ENCODE results near the gene TTC19.
"Not testable (repeated sequence)": the region's sequence is repeated elsewhere in the genome, so short reads cannot be mapped to it uniquely, and the experiment has no call there.

The TTC19 gene

GRCh38 chr17:16033729-16034349 lies 34.2 kb downstream of the TTC19 start:
- Histone ChIP-seq H3K36me3 (ENCODE audit: control insufficient read depth, insufficient read depth, low read length) (peaks cover 84% of the 10 kb centered on the region), H3K4me3 (ENCODE audit: extremely low read depth, insufficient read depth, low read length, poor library complexity, severe bottlenecking) (no peak overlapping the region), H3K4me1 (ENCODE audit: control insufficient read depth, insufficient read depth, low read length, poor library complexity, severe bottlenecking) (peaks cover 29% of the 10 kb centered on the region), H3K27ac (ENCODE audit: low read depth, low read length, severe bottlenecking) (no peak overlapping the region), H3K9me3 (ENCODE audit: control insufficient read depth, low read length) (peaks cover 10% of the 10 kb centered on the region)
- WGBS, 2 experiments (ENCODE audit: insufficient coverage in 2 of 2), result 92 to 100% methylated on average over 2 to 4 of the region's 7 CpGs

DNA sequence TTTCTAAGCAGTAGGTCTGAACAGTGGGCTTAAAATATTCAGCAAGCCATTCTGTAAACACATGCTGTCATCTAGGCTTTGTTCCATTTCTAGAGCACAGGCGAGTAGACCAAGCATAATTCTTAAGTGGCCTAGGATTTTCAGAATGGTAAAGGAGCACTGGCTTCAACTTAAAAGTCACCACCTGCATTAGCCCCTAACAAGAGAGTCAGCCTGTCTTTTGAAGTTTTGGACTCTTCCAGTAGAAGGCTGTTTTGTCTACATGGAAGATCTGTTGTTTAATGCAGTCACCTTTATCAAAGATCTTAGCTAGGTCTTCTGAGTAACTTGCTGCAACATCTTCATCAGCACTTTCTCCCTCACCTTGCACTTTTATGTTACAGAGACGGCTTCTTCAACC lies 36.6 kb downstream of the TTC19 start:
- peaks cover 87% of the 10 kb centered on the region for H3K36me3 ChIP-seq (ENCODE audit: control insufficient read depth, insufficient read depth, low read length)
- peaks cover 10% of the 10 kb centered on the region for H3K9me3 ChIP-seq (ENCODE audit: control insufficient read depth, low read length)
- H3K27ac ChIP-seq (ENCODE audit: low read depth, low read length, severe bottlenecking), result no peak overlapping the region
- H3K4me1 ChIP-seq (ENCODE audit: control insufficient read depth, insufficient read depth, low read length, poor library complexity, severe bottlenecking), result peaks cover 20% of the 10 kb centered on the region
- H3K4me3 ChIP-seq (ENCODE audit: extremely low read depth, insufficient read depth, low read length, poor library complexity, severe bottlenecking), result no peak overlapping the region
- 83 to 100% methylated on average over 1 of the region's 2 CpGs for WGBS, 2 experiments (ENCODE audit: insufficient coverage in 2 of 2)

DNA sequence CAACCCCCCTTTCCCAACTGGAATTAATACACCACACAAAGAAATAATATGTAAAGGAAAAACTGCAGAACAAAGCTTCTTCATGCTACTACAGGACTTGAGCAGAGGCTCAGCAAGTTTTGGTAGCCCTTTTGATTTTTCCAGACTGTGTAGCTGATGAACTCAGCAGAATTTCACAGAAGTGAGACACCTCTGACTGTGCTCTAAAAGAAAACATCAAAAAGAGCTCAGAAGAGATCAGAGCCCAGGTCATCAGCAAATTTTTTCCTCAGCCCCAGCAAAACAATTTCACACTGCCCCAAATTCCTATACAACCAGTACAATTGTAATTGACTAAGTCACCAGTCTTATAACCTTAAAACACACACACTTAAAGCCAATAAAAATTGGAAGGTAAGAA lies 38.0 kb downstream of the TTC19 start:
- Histone ChIP-seq H3K36me3 (ENCODE audit: control insufficient read depth, insufficient read depth, low read length) (peaks cover 87% of the 10 kb centered on the region), H3K4me3 (ENCODE audit: extremely low read depth, insufficient read depth, low read length, poor library complexity, severe bottlenecking) (no peak overlapping the region), H3K9me3 (ENCODE audit: control insufficient read depth, low read length) (peaks cover 10% of the 10 kb centered on the region), H3K27ac (ENCODE audit: low read depth, low read length, severe bottlenecking) (peak overlapping the region; percentile 26), H3K4me1 (ENCODE audit: control insufficient read depth, insufficient read depth, low read length, poor library complexity, severe bottlenecking) (peaks cover 16% of the 10 kb centered on the region)

DNA sequence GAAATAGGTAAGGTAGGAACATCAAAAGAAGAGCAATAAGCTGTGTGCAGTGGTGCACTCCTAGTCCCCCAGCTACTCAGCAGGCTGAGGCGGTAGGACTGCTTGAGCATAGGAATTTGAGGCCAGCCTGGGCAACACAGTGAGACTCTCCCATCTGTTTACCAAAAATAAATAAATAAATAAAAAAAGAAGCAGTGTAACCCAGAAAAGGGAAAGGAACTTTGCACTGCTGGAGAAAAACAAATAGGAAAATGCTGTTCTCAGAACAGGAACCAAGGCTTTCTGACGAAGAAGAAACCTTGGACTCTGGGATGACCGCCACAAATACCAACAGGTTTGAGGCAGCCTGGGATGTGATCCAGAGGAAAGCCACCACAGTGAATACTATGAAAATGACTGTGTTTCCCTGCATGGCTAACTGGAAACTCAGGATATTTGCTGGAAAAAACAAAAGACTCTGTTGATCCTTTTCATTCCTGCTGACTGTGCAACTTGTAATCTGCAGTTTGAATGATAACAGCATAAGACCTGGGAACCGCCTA lies 41.2 kb downstream of the TTC19 start:
- Histone ChIP-seq H3K36me3 (ENCODE audit: control insufficient read depth, insufficient read depth, low read length) (peaks cover 85% of the 10 kb centered on the region), H3K27ac (ENCODE audit: low read depth, low read length, severe bottlenecking) (no peak overlapping the region), H3K4me1 (ENCODE audit: control insufficient read depth, insufficient read depth, low read length, poor library complexity, severe bottlenecking) (peaks cover 16% of the 10 kb centered on the region), H3K4me3 (ENCODE audit: extremely low read depth, insufficient read depth, low read length, poor library complexity, severe bottlenecking) (no peak overlapping the region), H3K9me3 (ENCODE audit: control insufficient read depth, low read length) (peaks cover 6% of the 10 kb centered on the region)
- 89 to 95% methylated on average over 3 of the region's 4 CpGs for WGBS, 2 experiments (ENCODE audit: insufficient coverage in 2 of 2)

- WGBS, 2 experiments (ENCODE audit: insufficient coverage in 2 of 2), result 85 to 91% methylated on average over 10 of the region's 10 CpGs
- no peaks in the 10 kb centered on the region for H3K9me3 ChIP-seq (ENCODE audit: control insufficient read depth, low read length)
- H3K27ac ChIP-seq (ENCODE audit: low read depth, low read length, severe bottlenecking), result no peak overlapping the region
- peaks cover 91% of the 10 kb centered on the region for H3K36me3 ChIP-seq (ENCODE audit: control insufficient read depth, insufficient read depth, low read length)
- no peak overlapping the region for H3K4me3 ChIP-seq (ENCODE audit: extremely low read depth, insufficient read depth, low read length, poor library complexity, severe bottlenecking)
- H3K4me1 ChIP-seq (ENCODE audit: control insufficient read depth, insufficient read depth, low read length, poor library complexity, severe bottlenecking), result no peaks in the 10 kb centered on the region
These were observed 44.9 kb downstream of the TTC19 start for GRCh38 chr17:16044487-16044886.

- 100% methylated on average over 1 of the region's 3 CpGs; no CpG with 5 or more reads in 1 of the 2 experiments for WGBS, 2 experiments (ENCODE audit: insufficient coverage in 2 of 2)
- no peaks in the 10 kb centered on the region for H3K4me1 ChIP-seq (ENCODE audit: control insufficient read depth, insufficient read depth, low read length, poor library complexity, severe bottlenecking)
- no peak overlapping the region for H3K27ac ChIP-seq (ENCODE audit: low read depth, low read length, severe bottlenecking)
- no peak overlapping the region for H3K4me3 ChIP-seq (ENCODE audit: extremely low read depth, insufficient read depth, low read length, poor library complexity, severe bottlenecking)
- H3K36me3 ChIP-seq (ENCODE audit: control insufficient read depth, insufficient read depth, low read length), result peaks cover 82% of the 10 kb centered on the region
- no peaks in the 10 kb centered on the region for H3K9me3 ChIP-seq (ENCODE audit: control insufficient read depth, low read length)
These were observed 47.3 kb downstream of the TTC19 start for GRCh38 chr17:16046966-16047365.

- Histone ChIP-seq H3K4me3 (ENCODE audit: extremely low read depth, insufficient read depth, low read length, poor library complexity, severe bottlenecking) (no peak overlapping the region), H3K4me1 (ENCODE audit: control insufficient read depth, insufficient read depth, low read length, poor library complexity, severe bottlenecking) (no peaks in the 10 kb centered on the region)
These were observed 49.3 kb downstream of the TTC19 start for GRCh38 chr17:16048811-16049449.

DNA sequence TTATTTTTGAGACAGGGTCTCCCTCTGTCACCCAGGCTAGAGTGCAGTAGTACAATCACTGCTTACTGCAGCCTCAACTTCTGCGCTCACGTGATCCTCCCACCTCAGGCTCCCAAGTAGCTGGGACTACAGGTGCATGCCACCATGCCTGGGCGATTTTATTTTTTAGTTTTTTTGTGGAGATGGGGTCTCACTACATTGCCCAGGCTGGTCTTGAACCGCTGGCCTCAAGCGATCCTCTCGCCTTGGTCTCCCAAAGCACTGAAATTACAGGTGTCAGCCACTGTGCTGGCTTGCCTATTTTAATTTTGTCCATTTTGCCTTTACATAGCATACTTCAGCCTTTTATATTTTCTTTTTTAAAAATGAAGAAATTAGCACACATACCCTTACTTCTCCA lies 51.2 kb downstream of the TTC19 start:
- peaks cover 78% of the 10 kb centered on the region for H3K36me3 ChIP-seq (ENCODE audit: control insufficient read depth, insufficient read depth, low read length)
- H3K4me3 ChIP-seq (ENCODE audit: extremely low read depth, insufficient read depth, low read length, poor library complexity, severe bottlenecking), result no peak overlapping the region
- 95 to 100% methylated on average over 5 to 6 of the region's 6 CpGs for WGBS, 2 experiments (ENCODE audit: insufficient coverage in 2 of 2)
- H3K9me3 ChIP-seq (ENCODE audit: control insufficient read depth, low read length), result no peaks in the 10 kb centered on the region
- H3K4me1 ChIP-seq (ENCODE audit: control insufficient read depth, insufficient read depth, low read length, poor library complexity, severe bottlenecking), result no peaks in the 10 kb centered on the region
- H3K27ac ChIP-seq (ENCODE audit: low read depth, low read length, severe bottlenecking), result no peak overlapping the region

More at GRCh38 chr17:16048811-16049449, 49.3 kb downstream of the TTC19 start:
- 91 to 94% methylated on average over 10 to 13 of the region's 14 CpGs for WGBS, 2 experiments (ENCODE audit: insufficient coverage in 2 of 2)
- H3K9me3 ChIP-seq (ENCODE audit: control insufficient read depth, low read length), result no peaks in the 10 kb centered on the region
- H3K36me3 ChIP-seq (ENCODE audit: control insufficient read depth, insufficient read depth, low read length), result peaks cover 78% of the 10 kb centered on the region
- no peak overlapping the region for H3K27ac ChIP-seq (ENCODE audit: low read depth, low read length, severe bottlenecking)

GRCh38 chr17:16052486-16052885 lies 52.9 kb downstream of the TTC19 start:
- no peaks in the 10 kb centered on the region for H3K4me1 ChIP-seq (ENCODE audit: control insufficient read depth, insufficient read depth, low read length, poor library complexity, severe bottlenecking)
- no peaks in the 10 kb centered on the region for H3K9me3 ChIP-seq (ENCODE audit: control insufficient read depth, low read length)
- 100% methylated on average over 1 of the region's 1 CpG for WGBS, 2 experiments (ENCODE audit: insufficient coverage in 2 of 2)
- no peak overlapping the region for H3K27ac ChIP-seq (ENCODE audit: low read depth, low read length, severe bottlenecking)
- H3K36me3 ChIP-seq (ENCODE audit: control insufficient read depth, insufficient read depth, low read length), result peaks cover 78% of the 10 kb centered on the region
- no peak overlapping the region for H3K4me3 ChIP-seq (ENCODE audit: extremely low read depth, insufficient read depth, low read length, poor library complexity, severe bottlenecking)

DNA sequence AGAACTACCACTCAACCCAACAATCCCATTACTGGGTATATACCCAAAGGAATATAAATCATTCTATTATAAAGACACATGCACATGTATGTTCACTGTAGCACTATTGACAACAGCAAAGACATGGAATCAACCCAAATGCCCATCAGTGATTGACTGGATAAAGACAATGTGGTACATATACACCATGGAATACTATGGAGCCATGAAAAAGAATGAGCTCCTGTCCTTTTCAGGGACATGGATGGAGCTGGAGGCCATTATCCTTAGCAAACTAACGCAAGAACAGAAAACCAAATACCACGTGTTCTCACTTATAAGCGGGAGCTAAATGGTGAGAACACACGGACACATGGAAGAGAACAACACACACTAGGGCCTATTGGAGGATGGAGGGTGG lies 55.5 kb downstream of the TTC19 start:
- H3K4me3 ChIP-seq (ENCODE audit: extremely low read depth, insufficient read depth, low read length, poor library complexity, severe bottlenecking); H3K27ac ChIP-seq (ENCODE audit: low read depth, low read length, severe bottlenecking); H3K9me3 ChIP-seq (ENCODE audit: control insufficient read depth, low read length); H3K4me1 ChIP-seq (ENCODE audit: control insufficient read depth, insufficient read depth, low read length, poor library complexity, severe bottlenecking): not testable (repeated sequence)
- WGBS, 2 experiments (ENCODE audit: insufficient coverage in 2 of 2), result 80% methylated on average over 1 of the region's 4 CpGs; no CpG with 5 or more reads in 1 of the 2 experiments
- peaks cover 78% of the 10 kb centered on the region for H3K36me3 ChIP-seq (ENCODE audit: control insufficient read depth, insufficient read depth, low read length)

GRCh38 chr17:16061631-16062030 lies 62.0 kb downstream of the TTC19 start:
- no peak overlapping the region for H3K4me3 ChIP-seq (ENCODE audit: extremely low read depth, insufficient read depth, low read length, poor library complexity, severe bottlenecking)
- WGBS, 2 experiments (ENCODE audit: insufficient coverage in 2 of 2), result 93 to 100% methylated on average over 1 to 2 of the region's 2 CpGs
- H3K4me1 ChIP-seq (ENCODE audit: control insufficient read depth, insufficient read depth, low read length, poor library complexity, severe bottlenecking), result no peaks in the 10 kb centered on the region
- no peak overlapping the region for H3K27ac ChIP-seq (ENCODE audit: low read depth, low read length, severe bottlenecking)
- no peaks in the 10 kb centered on the region for H3K9me3 ChIP-seq (ENCODE audit: control insufficient read depth, low read length)
- H3K36me3 ChIP-seq (ENCODE audit: control insufficient read depth, insufficient read depth, low read length), result peaks cover 86% of the 10 kb centered on the region

Data from mesodermal cell (in vitro differentiated cells).